Measurements from ENCODE around the gene DCXR. TPM values are rescaled to one million over a fixed set of nuclear protein-coding genes. Genes with fewer than 3 reads are reported as not detected.

The DCXR gene
- total and polyA plus RNA-seq, 2 of the 13 experiments (the other 11 are each of a cell fraction or from before 2014, with no cell fraction given): 287 to 311 TPM

DNA sequence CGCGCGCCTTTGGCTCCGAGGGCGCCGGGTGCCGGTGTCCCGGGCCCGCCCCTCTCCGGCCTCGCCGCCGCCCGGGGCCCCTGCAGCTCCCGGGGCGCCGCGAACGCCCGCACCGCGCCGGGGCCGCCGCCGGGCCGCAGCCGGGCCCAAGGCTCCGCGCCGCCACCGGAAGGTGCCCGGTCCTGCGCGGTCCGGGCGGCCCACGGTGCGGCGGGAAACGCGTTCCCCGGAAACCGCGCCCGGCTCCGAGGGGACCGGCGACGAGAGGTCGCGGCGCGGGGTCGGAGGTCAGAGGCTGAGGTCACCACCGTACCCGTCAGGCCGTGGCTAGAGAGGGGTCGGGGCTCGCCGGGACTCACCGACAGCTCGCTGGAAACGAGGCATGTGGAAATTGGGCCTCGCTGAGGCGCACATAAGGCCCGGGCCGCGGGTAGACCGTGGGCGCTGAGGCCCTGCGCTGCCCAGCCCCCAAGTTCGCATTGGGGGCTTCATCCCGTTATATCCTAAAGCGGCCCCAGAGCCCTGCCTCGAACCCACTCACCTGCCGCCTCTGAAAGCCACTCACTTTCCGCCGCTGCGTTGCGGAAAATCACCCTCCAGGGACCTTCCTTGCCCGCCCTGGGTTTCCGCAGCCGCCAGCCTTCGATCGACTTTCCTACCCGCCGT is 28.3 kb upstream of the DCXR start, which contains the start of gene DUS1L (continued):
- TF ChIP-seq ETV6 (CRISPR knock-in tag; conservative IDR thresholded peaks at IDR 0.05) (peak; percentile 95; the same call in 1 of the 2 replicates), ZNF180 (CRISPR knock-in tag; IDR thresholded peaks at IDR 0.05; ENCODE audit: borderline replicate concordance, low read depth) (no peak), KLF9 (CRISPR knock-in tag; IDR thresholded peaks at IDR 0.05; ENCODE audit: low read depth) (no peak), ZNF414 (CRISPR knock-in tag; IDR thresholded peaks at IDR 0.05) (peak; percentile 82), ZFP36 (IDR thresholded peaks at IDR 0.05; ENCODE audit: borderline replicate concordance, low read depth, low read length, partially characterized antibody) (no peak), ONECUT2 (CRISPR knock-in tag; IDR thresholded peaks at IDR 0.05) (no peak), ZNF691 (CRISPR knock-in tag; IDR thresholded peaks at IDR 0.05; ENCODE audit: borderline replicate concordance, low read depth) (peak; percentile 98; the same call in 1 of the 2 replicates), E2F5 (CRISPR knock-in tag; conservative IDR thresholded peaks at IDR 0.05) (peak; percentile 86), IRF2 (CRISPR knock-in tag; IDR thresholded peaks at IDR 0.05) (peak; percentile 94), ZFP36L2 (CRISPR knock-in tag; IDR thresholded peaks at IDR 0.05) (no peak), ZNF784 (CRISPR knock-in tag; IDR thresholded peaks at IDR 0.05; ENCODE audit: borderline replicate concordance) (peak; percentile 98), ZBTB39 (CRISPR knock-in tag; IDR thresholded peaks at IDR 0.05) (peak; percentile 56; the same call in 1 of the 2 replicates), NR2C2 (CRISPR knock-in tag; IDR thresholded peaks at IDR 0.05; ENCODE audit: borderline replicate concordance) (peak; percentile 98), FOXK2 (IDR thresholded peaks at IDR 0.05) (no peak), ZNF350 (CRISPR knock-in tag; IDR thresholded peaks at IDR 0.05; ENCODE audit: borderline replicate concordance, low read depth) (peak; percentile 75), ZNF678 (CRISPR knock-in tag; IDR thresholded peaks at IDR 0.05) (peak; percentile 86; the same call in 1 of the 2 replicates), ZNF232 (CRISPR knock-in tag; IDR thresholded peaks at IDR 0.05; ENCODE audit: borderline replicate concordance) (no peak), CENPBD1 (CRISPR knock-in tag; IDR thresholded peaks at IDR 0.05; ENCODE audit: borderline replicate concordance, low read depth) (no peak)
- TF ChIP-seq, protein P1, sequence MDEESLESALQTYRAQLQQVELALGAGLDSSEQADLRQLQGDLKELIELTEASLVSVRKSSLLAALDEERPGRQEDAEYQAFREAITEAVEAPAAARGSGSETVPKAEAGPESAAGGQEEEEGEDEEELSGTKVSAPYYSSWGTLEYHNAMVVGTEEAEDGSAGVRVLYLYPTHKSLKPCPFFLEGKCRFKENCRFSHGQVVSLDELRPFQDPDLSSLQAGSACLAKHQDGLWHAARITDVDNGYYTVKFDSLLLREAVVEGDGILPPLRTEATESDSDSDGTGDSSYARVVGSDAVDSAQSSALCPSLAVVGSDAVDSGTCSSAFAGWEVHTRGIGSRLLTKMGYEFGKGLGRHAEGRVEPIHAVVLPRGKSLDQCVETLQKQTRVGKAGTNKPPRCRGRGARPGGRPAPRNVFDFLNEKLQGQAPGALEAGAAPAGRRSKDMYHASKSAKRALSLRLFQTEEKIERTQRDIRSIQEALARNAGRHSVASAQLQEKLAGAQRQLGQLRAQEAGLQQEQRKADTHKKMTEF (CRISPR knock-in tag; IDR thresholded peaks at IDR 0.05): peak; percentile 90; the same call in 1 of the 2 replicates
- TF ChIP-seq, protein P2, sequence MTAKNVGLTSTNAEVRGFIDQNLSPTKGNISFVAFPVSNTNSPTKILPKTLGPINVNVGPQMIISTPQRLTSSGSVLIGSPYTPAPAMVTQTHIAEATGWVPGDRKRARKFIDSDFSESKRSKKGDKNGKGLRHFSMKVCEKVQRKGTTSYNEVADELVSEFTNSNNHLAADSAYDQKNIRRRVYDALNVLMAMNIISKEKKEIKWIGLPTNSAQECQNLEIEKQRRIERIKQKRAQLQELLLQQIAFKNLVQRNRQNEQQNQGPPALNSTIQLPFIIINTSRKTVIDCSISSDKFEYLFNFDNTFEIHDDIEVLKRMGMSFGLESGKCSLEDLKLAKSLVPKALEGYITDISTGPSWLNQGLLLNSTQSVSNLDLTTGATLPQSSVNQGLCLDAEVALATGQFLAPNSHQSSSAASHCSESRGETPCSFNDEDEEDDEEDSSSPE (CRISPR knock-in tag; IDR thresholded peaks at IDR 0.05): peak; percentile 55; the same call in 1 of the 2 replicates
